HepG2 (cell line): ENCODE results near the gene SEMA3F. TPM values are rescaled to one million over a fixed set of nuclear protein-coding genes. Genes with fewer than 3 reads are reported as not detected.

Experiments used
- GABPA ChIP-seq, 2 experiments: IDR thresholded peaks; 2 replicates each; pipeline ENCODE4 v1.6.1; 2011 to 2016; ENCODE audit warnings: low read depth in 2 of 2, low read length in 1 of 2, missing biosample characterization in 1 of 2, missing genetic modification characterization in 1 of 2
- GMEB1 ChIP-seq: sonication (generic); formaldehyde crosslinking; IDR thresholded peaks from 2 replicates; pipeline ENCODE4 v1.5.1; 2020; ENCODE audit warnings: missing genetic modification reagents, mild to moderate bottlenecking, borderline replicate concordance
- JARID2 ChIP-seq: sonication (generic); formaldehyde crosslinking; IDR thresholded peaks from 2 replicates; pipeline ENCODE4 v1.8.1; 2023; ENCODE audit warnings: missing genetic modification reagents, inconsistent platforms; ENCODE audit not compliant: insufficient replicate concordance
- JDP2 ChIP-seq: sonication (generic); formaldehyde crosslinking; IDR thresholded peaks from 2 replicates; pipeline ENCODE4 v1.8.1; 2022; ENCODE audit warnings: missing genetic modification reagents, borderline replicate concordance
- KDM6A ChIP-seq: IDR thresholded peaks from 2 replicates; pipeline ENCODE4 v1.6.1; 2016; ENCODE audit warnings: low read depth
- MYNN ChIP-seq: sonication (generic); formaldehyde crosslinking; IDR thresholded peaks from 2 replicates; pipeline ENCODE4 v1.4.0; 2020; ENCODE audit warnings: mild to moderate bottlenecking, low read depth, missing genetic modification reagents
- RBM22 ChIP-seq: fragments of 200-400 bp; formaldehyde crosslinking; optimal IDR thresholded peaks from 2 replicates; pipeline ENCODE3; 2017; ENCODE audit warnings: mild to moderate bottlenecking, low read length, moderate library complexity
- TFDP1 ChIP-seq: IDR thresholded peaks from 2 replicates; pipeline ENCODE4 v1.6.1; 2016; ENCODE audit warnings: missing compliant biosample characterization, missing genetic modification reagents, borderline replicate concordance
- ZBTB1 ChIP-seq: sonication (generic); formaldehyde crosslinking; IDR thresholded peaks from 2 replicates; pipeline ENCODE4 v1.4.0; 2020; ENCODE audit warnings: missing genetic modification reagents, borderline replicate concordance
- ZBTB26 ChIP-seq: IDR thresholded peaks from 2 replicates; pipeline ENCODE4 v1.6.1; 2016; ENCODE audit warnings: missing compliant biosample characterization, missing genetic modification reagents, borderline replicate concordance
- ZC3H13 ChIP-seq: sonication (generic); formaldehyde crosslinking; IDR thresholded peaks from 2 replicates; pipeline ENCODE4 v1.8.1; 2023; ENCODE audit warnings: mild to moderate bottlenecking, missing genetic modification reagents, moderate library complexity
- ZC3H4 ChIP-seq: sonication (generic); formaldehyde crosslinking; IDR thresholded peaks from 2 replicates; pipeline ENCODE4 v1.4.0; 2020; ENCODE audit warnings: missing genetic modification reagents, borderline replicate concordance
- ZMAT3 ChIP-seq: sonication (generic); formaldehyde crosslinking; conservative IDR thresholded peaks from 2 replicates; pipeline ENCODE4 v1.7.0; 2021; ENCODE audit warnings: missing genetic modification reagents
- ZNF12 ChIP-seq: sonication (generic); formaldehyde crosslinking; IDR thresholded peaks from 2 replicates; pipeline ENCODE4 v1.5.0; 2020; ENCODE audit warnings: missing genetic modification reagents
- ZNF275 ChIP-seq: sonication (generic); formaldehyde crosslinking; IDR thresholded peaks from 2 replicates; pipeline ENCODE4 v1.8.0; 2022; ENCODE audit warnings: missing genetic modification reagents, mild to moderate bottlenecking, inconsistent platforms, borderline replicate concordance
- ZNF354B ChIP-seq: sonication (generic); formaldehyde crosslinking; IDR thresholded peaks from 2 replicates; pipeline ENCODE4 v1.8.0; 2022; ENCODE audit warnings: mild to moderate bottlenecking, missing genetic modification reagents
- ZNF451 ChIP-seq: sonication (generic); formaldehyde crosslinking; IDR thresholded peaks from 2 replicates; pipeline ENCODE4 v1.5.0; 2020; ENCODE audit warnings: mild to moderate bottlenecking, missing genetic modification reagents
- ZNF468 ChIP-seq: sonication (generic); formaldehyde crosslinking; IDR thresholded peaks from 2 replicates; pipeline ENCODE4 v1.8.0; 2022; ENCODE audit warnings: mild to moderate bottlenecking, moderate library complexity, missing genetic modification reagents
- ZNF530 ChIP-seq: sonication (generic); formaldehyde crosslinking; IDR thresholded peaks from 2 replicates; pipeline ENCODE4 v1.5.0; 2020; ENCODE audit warnings: low read depth, mild to moderate bottlenecking, missing genetic modification reagents
- ZNF556 ChIP-seq: sonication (generic); formaldehyde crosslinking; IDR thresholded peaks from 2 replicates; pipeline ENCODE4 v1.4.0; 2020; ENCODE audit warnings: mild to moderate bottlenecking, missing genetic modification reagents, borderline replicate concordance
- ZNF7 ChIP-seq: IDR thresholded peaks from 2 replicates; pipeline ENCODE4 v1.6.1; 2016; ENCODE audit warnings: missing biosample characterization, missing genetic modification reagents
- ZNF839 ChIP-seq: sonication (generic); formaldehyde crosslinking; IDR thresholded peaks from 2 replicates; pipeline ENCODE4 v1.4.0; 2020; ENCODE audit warnings: missing genetic modification reagents, mild to moderate bottlenecking, borderline replicate concordance
- ZNF850 ChIP-seq: sonication (generic); formaldehyde crosslinking; conservative IDR thresholded peaks from 2 replicates; pipeline ENCODE4 v1.9.0; 2021; ENCODE audit warnings: mild to moderate bottlenecking, missing genetic modification reagents
- ZSCAN29 ChIP-seq: sonication (generic); formaldehyde crosslinking; conservative IDR thresholded peaks from 2 replicates; pipeline ENCODE4 v1.4.0; 2020; ENCODE audit warnings: mild to moderate bottlenecking, missing genetic modification reagents
- ZSCAN9 ChIP-seq: IDR thresholded peaks from 2 replicates; pipeline ENCODE4 v1.6.1; 2016; ENCODE audit warnings: borderline replicate concordance
- polyA plus RNA-seq, 8 experiments: library from polyadenylated mRNA; depleted of rRNA in 3 of 8; stranded (reverse) in 7 of 8; unstranded in 1 of 8; fragments of >200 nt; fragmentation: Illumina TruSeq in 4 of 8; extraction: Trizol in 4 of 8; gene quantifications; 2 replicates each; pipeline versions ENCODE4 v1.2.1 to v1.2.3, GENCODE V29; 2011 to 2016; ENCODE audit warnings: low read depth in 4 of 8, missing spikeins in 1 of 8, mixed read lengths in 1 of 8; ENCODE audit not compliant: insufficient read depth in 1 of 8
- total RNA-seq, 5 experiments: library from RNA; depleted of rRNA; stranded (reverse); fragments of >200 nt; fragmentation: Illumina TruSeq; extraction: Trizol; gene quantifications; 2 replicates each; pipeline ENCODE4 v1.2.3, GENCODE V29; 2016; ENCODE audit warnings: low read depth in 1 of 5

Gene SEMA3F
- total and polyA plus RNA-seq, 2 of the 13 experiments (the other 11 are each of a cell fraction or from before 2014, with no cell fraction given): 7.6 to 17.2 TPM

- TF ChIP-seq ZC3H13 (CRISPR knock-in tag) (no peak), RBM22 (peak; percentile 50), ZNF451 (no peak), TFDP1 (CRISPR knock-in tag) (0 out of 2 replicates have a peak, but pooled peaks have one; percentile 37), ZBTB26 (CRISPR knock-in tag) (no peak), ZNF530 (CRISPR knock-in tag) (no peak), ZNF556 (CRISPR knock-in tag) (peak; percentile 93; the same call in 1 of the 2 replicates), ZNF839 (CRISPR knock-in tag) (no peak), ZSCAN29 (CRISPR knock-in tag) (0 out of 2 replicates have a peak, but pooled peaks have one; percentile 41), ZNF468 (CRISPR knock-in tag) (no peak), GABPA (IDR thresholded peaks at IDR 0.05; ENCODE audit: low read depth, low read length) (no peak), GABPA (CRISPR knock-in tag; IDR thresholded peaks at IDR 0.05; ENCODE audit: low read depth) (no peak), ZNF850 (CRISPR knock-in tag) (peak; percentile 93; the same call in 1 of the 2 replicates), ZSCAN9 (CRISPR knock-in tag) (no peak), MYNN (no peak), KDM6A (CRISPR knock-in tag) (peak; percentile 72), ZNF12 (no peak; the same call in none of the 2 replicates), ZMAT3 (CRISPR knock-in tag) (peak; percentile 65), ZNF275 (no peak; the same call in 1 of the 2 replicates), JDP2 (no peak; the same call in 1 of the 2 replicates), ZNF7 (no peak), GMEB1 (peak; percentile 62; the same call in 1 of the 2 replicates), ZC3H4 (CRISPR knock-in tag) (no peak), ZNF354B (CRISPR knock-in tag) (peak; percentile 22; the same call in 1 of the 2 replicates), JARID2 (CRISPR knock-in tag) (no peak), ZBTB1 (no peak)
Observed at GRCh38 chr3:50210510-50211367, 55.6 kb downstream of the SEMA3F start (continued).
